Measurements from ENCODE around the gene MAP4K1.

The MAP4K1 gene

GRCh38 chr19:38547421-38547820, 70.3 kb downstream of the MAP4K1 start:
- DNase-seq (ENCODE audit: low read depth in 4 of 4, low spot score in 1 of 4): no peak

GRCh38 chr19:38545596-38545995, 72.2 kb downstream of the MAP4K1 start:
- DNase-seq (ENCODE audit: low read depth in 4 of 4, low spot score in 1 of 4): no peak

- no peak for DNase-seq (ENCODE audit: low read depth in 4 of 4, low spot score in 1 of 4)
Observed at GRCh38 chr19:38544569-38545315, 73.0 kb downstream of the MAP4K1 start.

GRCh38 chr19:38543807-38544568, 73.8 kb downstream of the MAP4K1 start:
- DNase-seq (ENCODE audit: low read depth in 4 of 4, low spot score in 1 of 4): no peak

- no peak for DNase-seq (ENCODE audit: low read depth in 4 of 4, low spot score in 1 of 4)
Observed at GRCh38 chr19:38543286-38543806, 74.4 kb downstream of the MAP4K1 start.

- DNase-seq (ENCODE audit: low read depth in 4 of 4, low spot score in 1 of 4): no peak
Observed at GRCh38 chr19:38542040-38542439, 75.7 kb downstream of the MAP4K1 start.

GRCh38 chr19:38539751-38540150, 78.0 kb downstream of the MAP4K1 start:
- no peak for DNase-seq (ENCODE audit: low read depth in 4 of 4, low spot score in 1 of 4)

GRCh38 chr19:38538793-38539528, 78.8 kb downstream of the MAP4K1 start:
- DNase-seq (ENCODE audit: low read depth in 4 of 4, low spot score in 1 of 4): no peak

GRCh38 chr19:38538386-38538785, 79.4 kb downstream of the MAP4K1 start:
- DNase-seq (ENCODE audit: low read depth in 4 of 4, low spot score in 1 of 4): no peak
